ENCODE data around the gene DYNLT4.
A peak's percentile ranks its signal among the peaks of the same experiment; 100 is the strongest.
"Not testable (repeated sequence)": the region's sequence is repeated elsewhere in the genome, so short reads cannot be mapped to it uniquely, and the experiment has no call there.

Gene DYNLT4

DNA sequence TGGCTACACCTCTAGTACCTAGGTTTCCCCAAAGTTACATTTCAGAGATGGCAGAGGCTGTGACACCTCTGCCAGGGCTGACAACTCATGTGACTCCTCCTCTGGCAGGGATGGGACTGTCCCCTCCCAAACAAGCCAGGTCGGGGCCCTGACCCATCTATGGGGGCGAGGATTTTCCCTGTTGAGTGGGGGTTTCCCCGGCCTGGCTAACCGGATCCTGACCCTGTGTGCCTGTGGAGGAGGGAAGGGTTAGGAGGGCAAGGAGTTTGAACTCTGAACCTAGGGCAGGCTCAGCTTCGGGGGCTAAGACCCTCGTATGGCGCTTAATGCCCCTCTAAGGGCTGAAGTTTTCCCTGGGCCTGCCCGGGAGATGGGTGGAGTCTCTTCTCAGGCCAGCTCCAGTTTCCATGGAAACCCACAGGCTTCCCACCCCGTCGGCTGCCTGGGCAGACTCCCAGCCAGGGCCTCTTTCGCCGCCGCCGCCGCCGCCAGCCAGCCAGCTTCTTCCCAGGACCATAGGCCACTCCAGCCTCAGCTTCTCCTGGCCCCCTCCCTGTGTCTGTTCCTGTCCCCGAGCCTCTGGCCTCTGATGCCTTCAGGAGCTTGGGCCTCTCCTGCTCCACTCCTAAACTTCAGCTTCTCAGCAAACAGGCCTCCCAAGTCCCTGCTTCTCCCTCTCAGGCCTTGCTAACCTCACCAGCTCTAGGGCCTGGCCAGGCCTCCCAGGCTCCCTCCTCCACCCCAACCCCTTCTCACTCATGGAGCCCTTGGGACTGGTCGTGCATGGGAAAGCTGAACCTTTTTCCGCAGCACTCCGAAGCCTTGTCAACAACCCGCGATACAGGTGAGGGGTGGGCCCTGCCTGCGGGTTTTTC lies 1.1 kb upstream of the DYNLT4 start, which contains the start of gene BTBD19:
BTBD19 (plus strand) TSS at position 461 of the 875 bp plus-strand sequence; CDS start at position 759, 298 bp downstream.
- DNase-seq = peak; percentile 96

GRCh38 chr1:44807364-44808062 lies 362 bp upstream of the DYNLT4 start:
- DNase-seq = peak; percentile 96

DNA sequence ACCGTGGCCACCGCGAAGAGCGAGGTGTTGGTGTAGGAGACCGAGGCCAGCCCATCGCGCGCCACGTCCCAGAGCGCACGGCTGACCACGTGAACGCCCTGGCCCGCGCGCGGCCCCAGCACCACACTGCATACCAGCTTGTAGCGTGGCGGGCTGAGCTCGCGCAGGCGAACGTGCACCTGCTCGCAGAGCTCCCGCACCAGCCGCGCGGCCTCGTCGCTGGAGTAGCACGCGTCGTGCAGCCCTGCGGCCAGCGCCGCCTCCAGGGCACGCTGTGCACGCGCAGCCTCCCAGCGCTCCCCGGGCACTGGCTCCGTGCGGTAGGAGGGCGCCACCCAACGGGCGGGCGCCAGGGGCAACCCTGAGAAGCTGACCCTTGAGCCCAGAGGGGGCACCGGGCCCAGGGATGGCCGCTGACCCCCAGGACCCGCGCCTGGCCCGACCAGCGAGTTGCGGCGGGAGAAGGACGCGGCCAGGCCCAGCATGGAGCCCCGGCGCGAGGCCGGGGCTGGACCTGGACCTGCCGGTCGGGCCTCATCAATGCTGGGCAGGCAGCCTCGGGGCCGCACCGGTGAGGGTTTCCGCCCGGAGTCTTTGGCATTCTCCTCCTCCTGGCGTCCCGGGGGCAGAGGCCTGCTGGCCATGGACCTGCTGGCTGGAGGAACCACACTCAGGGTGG lies 987 bp downstream of the DYNLT4 start:
- peak; percentile 22 for DNase-seq

DNA sequence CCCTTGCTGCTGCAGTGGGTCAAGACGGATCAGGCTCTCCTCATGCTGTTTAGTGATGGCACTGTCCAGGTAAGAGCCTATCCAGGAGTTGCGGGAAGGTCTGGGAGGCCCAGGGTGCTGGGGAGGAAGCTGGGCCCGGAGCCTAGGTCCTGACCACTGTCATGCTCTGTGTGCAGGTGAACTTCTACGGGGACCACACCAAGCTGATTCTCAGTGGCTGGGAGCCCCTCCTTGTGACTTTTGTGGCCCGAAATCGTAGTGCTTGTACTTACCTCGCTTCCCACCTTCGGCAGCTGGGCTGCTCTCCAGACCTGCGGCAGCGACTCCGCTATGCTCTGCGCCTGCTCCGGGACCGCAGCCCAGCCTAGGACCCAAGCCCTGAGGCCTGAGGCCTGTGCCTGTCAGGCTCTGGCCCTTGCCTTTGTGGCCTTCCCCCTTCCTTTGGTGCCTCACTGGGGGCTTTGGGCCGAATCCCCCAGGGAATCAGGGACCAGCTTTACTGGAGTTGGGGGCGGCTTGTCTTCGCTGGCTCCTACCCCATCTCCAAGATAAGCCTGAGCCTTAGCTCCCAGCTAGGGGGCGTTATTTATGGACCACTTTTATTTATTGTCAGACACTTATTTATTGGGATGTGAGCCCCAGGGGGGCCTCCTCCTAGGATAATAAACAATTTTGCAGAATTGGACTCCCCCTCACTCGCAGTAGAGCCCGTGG lies 1.7 kb downstream of the DYNLT4 start:
- peak; percentile 17 for DNase-seq

DNA sequence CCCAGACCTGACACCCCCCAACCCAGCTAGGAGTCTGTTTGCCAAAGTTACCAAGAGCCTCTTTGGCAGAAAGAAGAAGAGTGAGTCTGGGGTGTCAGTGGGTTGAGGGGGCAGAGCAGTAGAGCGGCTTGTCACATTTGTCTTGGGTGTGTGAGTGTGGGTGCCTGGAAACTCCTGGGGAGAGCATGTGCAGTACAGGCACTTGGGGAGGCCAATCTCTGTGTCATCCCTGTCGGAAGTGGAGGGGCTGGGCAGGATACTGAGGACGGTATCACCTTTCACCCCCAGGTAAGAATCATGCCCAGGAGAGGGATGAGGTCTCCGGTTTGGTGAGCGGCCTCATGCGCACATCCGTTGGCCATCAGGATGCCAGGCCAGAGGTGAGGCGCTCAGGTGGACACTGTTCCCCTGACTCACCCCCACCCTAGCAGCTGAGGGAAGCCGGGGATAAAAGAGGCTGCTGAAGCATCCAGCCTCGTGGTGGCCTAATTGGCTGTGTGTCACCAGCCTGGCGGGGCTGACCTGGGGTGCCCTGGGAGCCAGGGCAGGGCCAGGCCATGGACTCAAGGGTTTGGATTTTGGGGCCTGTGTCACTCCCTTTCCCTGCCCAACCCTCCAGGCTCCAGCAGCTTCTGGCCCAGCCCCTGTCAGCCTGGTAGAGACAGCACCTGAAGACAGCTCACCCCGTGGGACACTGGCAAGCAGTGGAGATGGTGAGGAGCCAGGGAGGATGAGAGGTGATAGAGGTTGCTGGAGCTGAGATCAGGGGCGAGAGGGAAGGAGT lies 3.6 kb downstream of the DYNLT4 start:
- no peak for DNase-seq

- DNase-seq = no peak
Observed at GRCh38 chr1:44803062-44803311, 4.2 kb downstream of the DYNLT4 start.

DNA sequence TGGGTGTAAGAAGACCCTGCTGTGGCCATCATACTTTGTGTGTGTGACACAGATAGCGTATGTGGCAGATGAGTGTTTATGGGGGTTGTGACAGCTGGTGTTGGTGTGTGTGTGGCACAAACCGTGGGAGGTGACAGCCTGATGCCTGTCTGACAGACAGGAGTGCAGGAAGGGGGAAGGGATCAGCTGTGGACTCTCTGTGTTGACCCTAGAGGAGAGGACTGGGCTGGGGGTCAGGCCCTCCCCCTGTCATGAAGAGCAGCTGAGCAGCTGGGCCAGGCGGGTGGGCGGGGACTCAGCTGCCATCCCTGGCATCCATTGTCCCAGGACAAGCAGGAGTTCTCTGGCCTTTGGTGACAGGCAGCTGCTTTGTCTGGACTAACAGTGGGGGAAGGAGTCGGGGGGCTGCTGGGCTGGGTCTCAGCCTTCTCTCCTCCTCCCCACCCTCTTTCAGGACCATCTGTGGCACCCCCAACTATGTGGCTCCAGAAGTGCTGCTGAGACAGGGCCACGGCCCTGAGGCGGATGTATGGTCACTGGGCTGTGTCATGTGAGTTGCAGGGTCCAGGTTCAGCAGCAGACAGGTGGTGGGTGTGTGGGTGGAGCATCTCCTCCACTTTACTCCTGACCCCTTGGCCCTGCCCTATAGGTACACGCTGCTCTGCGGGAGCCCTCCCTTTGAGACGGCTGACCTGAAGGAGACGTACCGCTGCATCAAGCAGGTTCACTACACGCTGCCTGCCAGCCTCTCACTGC lies 4.7 kb downstream of the DYNLT4 start:
- DNase-seq = peak; percentile 71

DNA sequence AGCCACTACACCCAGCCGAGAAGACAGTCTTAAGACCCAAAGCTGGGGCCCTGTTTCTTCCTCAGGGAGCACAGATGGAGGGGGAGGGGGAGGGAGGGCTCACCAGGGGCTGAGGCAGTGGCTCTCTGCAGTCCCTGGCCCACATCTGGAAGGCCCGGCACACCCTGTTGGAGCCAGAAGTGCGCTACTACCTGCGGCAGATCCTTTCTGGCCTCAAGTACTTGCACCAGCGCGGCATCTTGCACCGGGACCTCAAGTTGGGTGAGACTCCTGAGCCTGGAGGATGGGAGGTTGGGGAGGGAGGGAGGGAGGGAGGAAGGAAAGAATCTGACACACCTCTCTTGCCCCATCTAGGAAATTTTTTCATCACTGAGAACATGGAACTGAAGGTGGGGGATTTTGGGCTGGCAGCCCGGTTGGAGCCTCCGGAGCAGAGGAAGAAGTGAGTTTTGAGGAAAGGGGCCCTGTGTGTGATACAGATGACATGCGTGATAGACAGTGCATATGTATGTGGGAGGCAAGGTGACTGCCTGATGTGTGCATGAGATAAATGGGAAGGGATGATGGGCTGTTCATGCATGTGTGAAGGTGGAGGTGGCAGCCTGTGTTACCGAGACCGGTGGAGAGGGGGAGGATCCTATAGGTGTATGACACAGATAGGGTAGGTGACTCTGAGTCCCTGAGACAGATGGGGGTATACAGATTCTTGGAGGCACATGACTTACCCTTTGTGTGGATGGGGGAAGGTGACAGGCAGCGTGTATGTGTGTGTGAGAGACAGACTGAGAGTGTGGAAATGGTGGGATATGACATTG lies 5.5 kb downstream of the DYNLT4 start:
- DNase-seq = peak; percentile 26

DNA sequence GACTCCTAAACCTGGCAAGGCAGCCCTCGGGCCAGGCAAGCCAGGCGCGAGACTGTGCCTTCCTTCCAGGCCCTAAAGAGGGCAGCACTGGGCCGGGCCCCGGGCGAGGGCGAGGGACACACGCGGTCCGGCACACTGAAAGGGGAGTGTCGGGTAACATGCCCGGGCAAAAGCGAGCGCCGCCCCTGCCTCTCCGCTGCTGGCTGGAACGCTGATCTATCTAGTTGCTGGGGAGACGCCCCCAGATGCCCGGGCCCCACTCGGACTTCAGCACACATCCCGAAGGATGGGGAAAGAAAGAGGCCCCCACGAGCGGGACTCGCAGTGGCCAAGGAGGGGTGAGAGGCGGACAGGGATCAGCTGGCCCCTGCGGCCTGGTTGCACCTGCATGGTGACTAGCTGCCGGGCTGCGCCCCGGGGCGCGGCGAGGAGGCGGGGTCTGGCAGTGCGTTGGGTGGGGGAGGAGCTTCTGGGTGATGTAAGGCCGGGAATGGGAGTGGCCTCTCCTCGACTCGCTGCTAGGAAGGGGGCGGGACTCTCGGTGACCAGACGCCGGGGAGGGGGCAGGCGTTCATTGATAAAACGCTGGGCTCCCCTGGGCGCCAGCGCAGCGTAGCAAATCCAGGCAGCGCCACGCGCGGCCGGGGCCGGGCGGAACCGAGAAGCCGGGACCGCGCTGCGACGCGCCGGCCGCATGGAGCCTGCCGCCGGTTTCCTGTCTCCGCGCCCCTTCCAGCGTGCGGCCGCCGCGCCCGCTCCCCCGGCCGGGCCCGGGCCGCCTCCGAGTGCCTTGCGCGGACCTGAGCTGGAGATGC lies 7.2 kb downstream of the DYNLT4 start, which contains the start of gene PLK3:
PLK3 (plus strand) TSS at position 608 of the 815 bp plus-strand sequence; CDS start at position 695, 87 bp downstream.
- peak; percentile 98 for DNase-seq

DNA sequence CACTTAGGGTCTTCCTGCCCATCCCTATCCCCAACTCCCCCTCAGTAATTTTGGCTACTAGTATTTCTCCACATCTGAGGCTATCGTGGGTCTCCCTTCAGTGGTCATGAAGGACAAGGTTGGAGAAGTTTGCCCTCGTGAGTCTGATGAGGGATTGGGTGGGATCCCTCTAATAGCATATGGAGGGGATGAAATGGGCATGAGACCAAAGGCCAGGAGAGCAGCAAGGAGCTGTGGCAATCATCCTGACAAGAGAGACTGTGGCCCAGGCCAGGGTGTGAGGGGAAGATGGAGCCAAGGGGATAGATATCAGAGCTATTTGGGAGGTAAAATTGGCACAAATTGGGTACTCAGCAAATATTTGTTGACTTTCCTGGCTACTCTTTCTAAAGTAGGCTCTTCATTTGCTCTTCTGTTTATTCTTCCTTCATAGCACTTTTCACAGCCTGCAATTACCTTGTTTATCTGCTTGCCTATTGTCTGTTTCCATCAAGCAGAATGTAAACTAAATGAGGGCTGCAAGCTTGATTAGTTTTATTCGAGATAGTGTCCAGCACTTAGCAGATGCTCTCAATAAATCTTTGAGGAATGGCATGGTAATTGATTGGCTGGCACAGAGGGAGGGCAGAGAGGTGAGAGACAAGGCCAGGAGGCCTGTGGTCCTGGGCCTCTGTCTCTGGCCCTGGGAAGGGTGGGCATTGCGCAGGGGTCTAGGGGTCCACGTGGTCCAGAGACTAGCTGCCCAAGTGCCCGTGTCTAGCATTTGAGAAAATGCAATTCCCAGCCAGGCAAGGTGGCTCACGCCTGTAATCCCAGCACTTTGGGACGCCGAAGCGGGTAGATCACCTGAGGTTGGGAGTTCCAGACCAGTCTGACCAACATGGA lies 8.4 kb downstream of the DYNLT4 start:
- DNase-seq = no peak

- DNase-seq = not testable (repeated sequence)
Observed at GRCh38 chr1:44797886-44798285, 9.3 kb downstream of the DYNLT4 start.

- DNase-seq = no peak
Observed at GRCh38 chr1:44792736-44793502, 14.2 kb downstream of the DYNLT4 start.

GRCh38 chr1:44790968-44791801 lies 16.0 kb downstream of the DYNLT4 start:
- no peak for DNase-seq

DNA sequence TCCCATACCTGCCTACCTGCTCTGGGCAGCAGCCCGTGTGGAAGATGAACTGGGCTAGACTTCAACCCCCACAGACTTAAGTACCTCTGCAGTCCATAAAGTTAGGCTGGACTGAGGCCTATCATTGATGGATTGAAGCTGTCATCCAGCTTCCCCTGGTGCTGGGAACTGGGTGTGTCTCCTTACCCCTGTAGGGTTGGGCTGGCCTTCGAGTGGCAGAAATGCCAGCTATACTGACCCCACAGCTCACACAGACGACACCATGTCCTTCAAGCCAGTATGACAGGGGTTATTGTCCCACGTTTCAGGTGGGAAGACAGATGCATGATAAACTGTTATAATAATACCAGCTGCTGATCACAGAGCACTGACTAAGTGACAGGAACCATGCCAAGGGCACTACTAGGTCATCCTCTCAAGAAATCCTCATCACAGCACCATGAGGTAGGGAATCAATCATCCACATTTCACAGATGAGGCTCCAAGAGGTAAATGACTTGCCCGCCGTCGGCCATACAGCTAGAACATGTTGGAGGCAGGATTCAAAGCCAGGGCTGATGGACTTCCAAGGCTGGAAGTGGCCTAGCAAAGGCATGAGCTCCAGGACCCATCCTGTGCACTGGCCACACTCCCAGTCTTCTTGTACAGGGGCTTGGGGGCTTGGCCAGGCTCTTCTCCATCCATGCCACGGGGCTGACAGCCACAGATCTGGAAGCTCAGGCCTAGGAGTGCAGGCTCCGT lies 18.9 kb downstream of the DYNLT4 start, which contains the start of gene BEST4:
BEST4 (minus strand) TSS at position 51 of the 741 bp plus-strand sequence. CDS start 465 bp downstream, outside the sequence.
- no peak for DNase-seq

GRCh38 chr1:44787506-44787905 lies 19.6 kb downstream of the DYNLT4 start:
- DNase-seq = no peak
